H1 (cell line): ENCODE results near the gene PSME2. TPM values are rescaled to one million over a fixed set of nuclear protein-coding genes. Genes with fewer than 3 reads are reported as not detected.

Experiments used
- CTCF ChIA-PET: fragments of 300-600 bp; sonication (Branson Sonifier 250); formaldehyde crosslinking; loops from one replicate; lab custom pipeline; 2021; ENCODE audit not compliant: partially characterized antibody; lab: Charles Lee
- POLR2A ChIA-PET: fragments of 300-600 bp; sonication (Branson Sonifier 250); formaldehyde crosslinking; loops from one replicate; lab custom pipeline; 2021; ENCODE audit warnings: inconsistent platforms; ENCODE audit not compliant: partially characterized antibody; lab: Charles Lee
- DNase-seq, 2 experiments: peaks; one replicate each; pipeline versions ENCODE4 v3.0.0 to v3.0.0-alpha.2; 2010 to 2022; ENCODE audit warnings: low spot score in 2 of 2, low read depth in 1 of 2, mixed read lengths in 1 of 2
- FAIRE-seq: peaks from 2 replicates; lab custom pipeline; 2011; peaks lifted over from hg19 to GRCh38; lab: Jason Lieb, UNC
- H2AFZ ChIP-seq: 2 replicates; pipeline ENCODE4 v1.8.1; 2012; ENCODE audit warnings: low read length, inconsistent platforms
- H2AK5ac ChIP-seq: 2 replicates; pipeline ENCODE4 v1.6.1; 2013; ENCODE audit warnings: low read depth, low read length
- H2BK120ac ChIP-seq: replicated peaks from 2 replicates; pipeline ENCODE3; 2013; ENCODE audit warnings: low read depth, low read length, inconsistent platforms
- H2BK12ac ChIP-seq: 2 replicates; pipeline ENCODE4 v1.6.1; 2013; ENCODE audit warnings: low read depth, low read length
- H2BK15ac ChIP-seq: 2 replicates; pipeline ENCODE4 v1.6.1; 2013; ENCODE audit warnings: low read length
- H2BK20ac ChIP-seq: 2 replicates; pipeline ENCODE4 v1.6.1; 2013; ENCODE audit warnings: low read length
- H2BK5ac ChIP-seq: 2 replicates; pipeline ENCODE4 v1.6.1; 2013; ENCODE audit warnings: low read depth, low read length
- H3K14ac ChIP-seq: 2 replicates; pipeline ENCODE4 v1.6.1; 2013; ENCODE audit warnings: inconsistent platforms; ENCODE audit not compliant: insufficient read length
- H3K18ac ChIP-seq: 2 replicates; pipeline ENCODE4 v1.6.1; 2013; ENCODE audit warnings: low read length; ENCODE audit errors: extremely low read depth
- H3K23ac ChIP-seq: 2 replicates; pipeline ENCODE4 v1.6.1; 2013; ENCODE audit warnings: inconsistent platforms; ENCODE audit not compliant: insufficient read length
- H3K23me2 ChIP-seq: 2 replicates; pipeline ENCODE4 v1.6.1; 2013; ENCODE audit warnings: low read depth, low read length
- H3K27ac ChIP-seq: 2 replicates; pipeline ENCODE4 v1.6.1; 2011; ENCODE audit warnings: low read depth, low read length, inconsistent platforms
- H3K27me3 ChIP-seq, 4 experiments: replicated peaks in 1 of 4; 1 replicate in 1 of 4; 2 replicates in 3 of 4; pipeline versions ENCODE4 v1.6.1 to v1.8.1; 2011 to 2013; ENCODE audit warnings: low read length in 3 of 4, mild to moderate bottlenecking in 3 of 4, inconsistent platforms in 2 of 4, mixed read lengths in 2 of 4, moderate library complexity in 1 of 4; ENCODE audit not compliant: control insufficient read depth in 3 of 4, insufficient read depth in 3 of 4; ENCODE audit errors: extremely low read depth in 1 of 4
- H3K36me3 ChIP-seq, 4 experiments: 2 replicates each; pipeline versions ENCODE4 v1.6.1 to v1.8.1; 2011 to 2013; ENCODE audit warnings: mild to moderate bottlenecking in 4 of 4, low read length in 3 of 4, moderate library complexity in 2 of 4, control low read depth in 1 of 4, inconsistent platforms in 1 of 4; ENCODE audit not compliant: insufficient read depth in 4 of 4, control insufficient read depth in 2 of 4
- H3K4ac ChIP-seq: replicated peaks from 2 replicates; pipeline ENCODE3; 2013; ENCODE audit warnings: low read length, low read depth, mixed read lengths, inconsistent platforms; ENCODE audit not compliant: insufficient read length
- H3K4me1 ChIP-seq, 4 experiments: replicated peaks in 1 of 4; 1 replicate in 1 of 4; 2 replicates in 3 of 4; pipeline versions ENCODE4 v1.6.1 to v1.8.1; 2011 to 2013; ENCODE audit warnings: low read length in 3 of 4, inconsistent platforms in 2 of 4, mixed read lengths in 1 of 4; ENCODE audit not compliant: insufficient read depth in 4 of 4, control insufficient read depth in 3 of 4
- H3K4me2 ChIP-seq, 2 experiments: 2 replicates each; pipeline versions ENCODE4 v1.6.1 to v1.8.1; 2011 to 2013; ENCODE audit warnings: low read depth in 2 of 2, low read length in 2 of 2, control low read depth in 1 of 2, inconsistent platforms in 1 of 2, mild to moderate bottlenecking in 1 of 2; ENCODE audit not compliant: insufficient read depth in 1 of 2
- H3K4me3 ChIP-seq, 4 experiments: fragments of 200-600, 300-600 bp in 1 of 4; sonication (generic), shearing (Covaris generic), sonication (Bioruptor Twin) in 1 of 4; 2 replicates each; pipeline versions ENCODE4 v1.5.1 to v1.8.1; 2011 to 2016; ENCODE audit warnings: low read length in 4 of 4, low read depth in 3 of 4, control low read depth in 2 of 4, inconsistent platforms in 2 of 4, mild to moderate bottlenecking in 2 of 4, mixed read lengths in 1 of 4, moderate library complexity in 1 of 4; ENCODE audit not compliant: insufficient read depth in 2 of 4; ENCODE audit errors: extremely low read depth in 1 of 4
- H3K56ac ChIP-seq: replicated peaks from 2 replicates; pipeline ENCODE3; 2013; ENCODE audit warnings: low read depth, mild to moderate bottlenecking, mixed read lengths, low read length, inconsistent platforms; ENCODE audit not compliant: insufficient read length
- H3K79me1 ChIP-seq: 2 replicates; pipeline ENCODE4 v1.6.1; 2013; ENCODE audit warnings: low read depth, low read length, control low read depth
- H3K79me2 ChIP-seq, 2 experiments: 2 replicates each; pipeline versions ENCODE4 v1.6.1 to v1.8.1; 2012 to 2013; ENCODE audit warnings: low read length in 2 of 2, mild to moderate bottlenecking in 2 of 2, inconsistent platforms in 1 of 2; ENCODE audit not compliant: insufficient read depth in 2 of 2, control insufficient read depth in 1 of 2
- H3K9ac ChIP-seq, 4 experiments: replicated peaks in 1 of 4; 1 replicate in 1 of 4; 2 replicates in 3 of 4; pipeline versions ENCODE4 v1.6.1 to v1.8.1; 2011 to 2013; ENCODE audit warnings: low read depth in 3 of 4, low read length in 3 of 4, control low read depth in 2 of 4, mild to moderate bottlenecking in 2 of 4, moderate library complexity in 2 of 4, inconsistent platforms in 1 of 4; ENCODE audit errors: extremely low read depth in 1 of 4
- H3K9me3 ChIP-seq, 2 experiments: 2 replicates each; pipeline versions ENCODE4 v1.6.1 to v1.8.1; 2012 to 2013; ENCODE audit warnings: mild to moderate bottlenecking in 2 of 2, moderate library complexity in 2 of 2, control low read depth in 1 of 2, inconsistent platforms in 1 of 2, low read depth in 1 of 2, low read length in 1 of 2, mixed read lengths in 1 of 2; ENCODE audit not compliant: insufficient read depth in 2 of 2
- H4K20me1 ChIP-seq, 2 experiments: replicated peaks in 1 of 2; 2 replicates each; pipeline versions ENCODE3 to v1.8.1; 2011 to 2013; ENCODE audit warnings: inconsistent platforms in 2 of 2, low read length in 2 of 2, mild to moderate bottlenecking in 1 of 2; ENCODE audit not compliant: insufficient read depth in 2 of 2, control insufficient read depth in 1 of 2
- H4K5ac ChIP-seq: 2 replicates; pipeline ENCODE4 v1.6.1; 2013; ENCODE audit warnings: low read length, low read depth, mixed read lengths, inconsistent platforms; ENCODE audit not compliant: insufficient read length
- H4K8ac ChIP-seq: 2 replicates; pipeline ENCODE4 v1.8.0; 2013; ENCODE audit warnings: mild to moderate bottlenecking, moderate library complexity, low read length, inconsistent platforms; ENCODE audit not compliant: insufficient read depth; ENCODE audit errors: extremely low read depth
- H4K91ac ChIP-seq: replicated peaks from 2 replicates; pipeline ENCODE3; 2013; ENCODE audit warnings: low read length, mixed read lengths, inconsistent platforms; ENCODE audit not compliant: insufficient read length
- KDM4A ChIP-seq: IDR thresholded peaks from one replicate; pipeline ENCODE4 v1.7.1; 2012; ENCODE audit warnings: low read depth, mild to moderate bottlenecking, moderate library complexity, low read length, inconsistent platforms; ENCODE audit not compliant: severe bottlenecking
- RXRA ChIP-seq: IDR thresholded peaks from 2 replicates; pipeline ENCODE4 v1.6.1; 2011; ENCODE audit warnings: low read depth, mild to moderate bottlenecking, low read length, moderate library complexity; ENCODE audit not compliant: insufficient read depth
- WGBS, 2 experiments: shearing (Covaris generic) in 1 of 2; methylation state at CpG; one replicate each; pipeline versions ENCODE4 v1.1.6 to v1.1.7; 2013 to 2015; ENCODE audit warnings: low lambda C conversion rate in 2 of 2, mixed read lengths in 2 of 2, inconsistent platforms in 1 of 2, low coverage in 1 of 2, missing lambda C conversion rate in 1 of 2; ENCODE audit not compliant: insufficient replicate concordance in 2 of 2, insufficient coverage in 1 of 2, insufficient read length in 1 of 2; ENCODE audit errors: extremely low coverage in 1 of 2, missing lambda C conversion rate in 1 of 2; 5-methylcytosine and 5-hydroxymethylcytosine counted together
- polyA plus RNA-seq, 7 experiments: library from polyadenylated mRNA; depleted of rRNA in 3 of 7; stranded (reverse) in 5 of 7; unstranded in 2 of 7; fragments of >200 nt in 5 of 7; fragments of 200-250 nt in 2 of 7; gene quantifications; 1 replicate in 5 of 7; 2 replicates in 1 of 7; 4 replicates in 1 of 7; pipeline versions ENCODE4 v1.2.1 to v1.2.3, GENCODE V29; 2011 to 2013; ENCODE audit warnings: missing spikeins in 2 of 7, mixed read lengths in 2 of 7
- total RNA-seq: library from RNA; stranded (reverse); fragmentation: NEBNext Ultra II Directional; extraction: Animal tissue kit (Norgen Biotek cat#: 25700); gene quantifications from 2 replicates; pipeline ENCODE4 v1.2.1, GENCODE V29; 2021

The PSME2 gene
- total and polyA plus RNA-seq, 2 of the 8 experiments (the other 6 are each of a cell fraction or from before 2014, with no cell fraction given) = 71.8 to 111 TPM

- H3K56ac ChIP-seq = no peak overlapping the region
- H4K8ac ChIP-seq = peak overlapping the region; percentile 99; the same call in 1 of the 2 replicates
- H4K20me1 ChIP-seq = no peaks in the 10 kb centered on the region
- H3K4me1 ChIP-seq = peaks cover 0 to 9% (median 3%) of the 10 kb centered on the region in 4 experiments; a peak in 3 of 7 replicates
- no peak overlapping the region for H3K23ac ChIP-seq
- ChIA-PET CTCF (interaction anchor here (1.1 to 2.1 kb wide), 5 partner anchors 18 to 202 kb away, joined by 3 to 7 read pairs (median 4); partner anchors contain the start of genes CHMP4A and TINF2), POLR2A (interaction anchor here (0.7 to 4.7 kb wide), 23 partner anchors 9 to 114 kb away, joined by 3 to 119 read pairs (median 5); partner anchors contain the start of genes CHMP4A, EMC9, GMPR2 and IRF9)
- peak overlapping the region; percentile 95; the same call in 1 of the 2 replicates for H3K27ac ChIP-seq
- 0 out of 2 replicates have a peak overlapping the region, but pooled peaks have one; percentile 91 for H2BK5ac ChIP-seq
- H2BK15ac ChIP-seq = no peak overlapping the region
- H3K9me3 ChIP-seq = no peaks in the 10 kb centered on the region
- TF ChIP-seq KDM4A (peak; percentile 6), RXRA (no peak)
- 67% methylated on average over 7 of the region's 8 CpGs; no CpG with 5 or more reads in 1 of the 2 experiments for WGBS, 2 experiments
- no peak for DNase-seq
- H3K23me2 ChIP-seq = peaks cover 5% of the 10 kb centered on the region; the same call in 1 of the 2 replicates
- peaks cover 4 to 6% (median 5%) of the 10 kb centered on the region in 4 experiments; a peak in 6 of 8 replicates for H3K36me3 ChIP-seq
- no peak overlapping the region for H2BK120ac ChIP-seq
- no peak overlapping the region for H3K14ac ChIP-seq
- no peak overlapping the region for H2BK12ac ChIP-seq
- H3K4me2 ChIP-seq = peak overlapping the region; percentile 79 to 94
- H2AK5ac ChIP-seq = no peak overlapping the region
- peak overlapping the region in 1 of 4 experiments; percentile 78; a peak in 2 of 7 replicates for H3K9ac ChIP-seq
- no peak overlapping the region for H4K91ac ChIP-seq
- no peak overlapping the region for H2BK20ac ChIP-seq
- no peak overlapping the region for H3K4ac ChIP-seq
- H3K79me2 ChIP-seq = peaks cover 0 to 3% of the 10 kb centered on the region in 2 experiments; a peak in 2 of 4 replicates
- H3K4me3 ChIP-seq = peak overlapping the region; percentile 65 to 88 (median 84)
- peaks cover 3% of the 10 kb centered on the region; the same call in 1 of the 2 replicates for H3K79me1 ChIP-seq
- H3K27me3 ChIP-seq = no peaks in the 10 kb centered on the region
- no peak overlapping the region for H4K5ac ChIP-seq
- no peak for FAIRE-seq
- H3K18ac ChIP-seq = no peak overlapping the region; the same call in 1 of the 2 replicates
- no peak overlapping the region; the same call in 1 of the 2 replicates for H2AFZ ChIP-seq
These were observed 48.4 kb upstream of the PSME2 start for GRCh38 chr14:24194873-24195185.
